ENCODE measurements around the gene TMEM88.
"Not testable (repeated sequence)": the region's sequence is repeated elsewhere in the genome, so short reads cannot be mapped to it uniquely, and the experiment has no call there.

TMEM88 gene, protein sequence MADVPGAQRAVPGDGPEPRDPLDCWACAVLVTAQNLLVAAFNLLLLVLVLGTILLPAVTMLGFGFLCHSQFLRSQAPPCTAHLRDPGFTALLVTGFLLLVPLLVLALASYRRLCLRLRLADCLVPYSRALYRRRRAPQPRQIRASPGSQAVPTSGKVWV

DNA sequence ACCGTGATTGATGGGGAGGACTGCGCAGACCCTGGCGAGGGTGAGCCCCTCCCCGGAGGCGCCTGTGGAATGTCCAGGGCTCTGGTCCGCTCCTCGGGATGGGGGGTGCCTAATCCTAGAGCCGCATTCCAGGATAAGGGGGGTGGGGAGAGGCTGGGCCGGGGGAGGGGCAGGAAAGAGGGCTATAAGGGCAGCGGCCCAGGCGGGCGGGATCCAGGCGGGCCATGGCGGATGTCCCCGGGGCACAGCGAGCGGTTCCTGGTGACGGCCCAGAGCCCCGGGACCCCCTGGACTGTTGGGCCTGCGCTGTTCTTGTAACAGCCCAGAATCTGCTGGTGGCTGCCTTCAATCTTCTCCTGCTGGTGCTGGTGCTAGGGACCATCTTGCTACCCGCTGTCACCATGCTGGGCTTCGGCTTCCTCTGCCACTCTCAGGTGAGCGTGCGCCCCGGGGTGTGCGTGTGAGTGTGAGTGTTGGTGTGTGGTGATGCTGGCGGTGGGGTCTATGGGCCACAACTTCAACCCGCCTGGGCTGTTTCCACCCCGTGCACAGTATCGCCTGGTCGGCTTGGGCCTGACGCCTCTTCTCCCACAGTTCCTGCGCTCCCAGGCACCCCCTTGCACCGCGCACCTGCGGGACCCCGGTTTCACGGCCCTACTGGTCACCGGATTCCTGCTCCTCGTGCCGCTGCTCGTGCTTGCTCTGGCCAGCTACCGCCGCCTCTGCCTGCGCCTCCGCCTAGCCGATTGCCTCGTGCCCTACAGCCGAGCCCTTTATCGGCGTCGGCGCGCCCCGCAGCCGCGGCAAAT lies at the start of gene TMEM88:
TMEM88 (plus strand) TSS at position 216 of the 809 bp plus-strand sequence; CDS start at position 225, 9 bp downstream.
- DNase-seq (ENCODE audit: low read depth): no peak

DNA sequence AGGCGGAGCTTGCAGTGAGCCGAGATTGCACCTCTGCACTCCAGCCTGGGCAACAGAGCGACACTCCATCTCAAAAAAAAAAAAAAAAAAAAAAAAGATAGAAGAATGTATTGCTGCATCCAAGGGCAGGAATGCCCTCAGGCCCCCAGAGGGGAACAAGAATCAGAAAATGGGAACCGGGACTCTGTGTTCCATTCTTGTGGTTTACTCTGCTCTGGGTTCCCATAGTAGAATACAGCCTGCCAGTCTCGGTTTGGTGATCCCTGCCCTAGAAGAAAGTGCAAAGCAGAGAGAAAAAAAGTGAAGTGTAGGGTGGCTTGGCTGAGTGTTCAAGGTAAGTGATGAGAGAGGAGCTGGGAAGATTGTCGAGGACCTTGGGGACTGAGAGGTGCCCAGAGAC lies 48.3 kb upstream of the TMEM88 start:
- DNase-seq (ENCODE audit: low read depth): no peak

- DNase-seq (ENCODE audit: low read depth): no peak
Measured at GRCh38 chr17:7807206-7807605, 47.7 kb upstream of the TMEM88 start.

DNA sequence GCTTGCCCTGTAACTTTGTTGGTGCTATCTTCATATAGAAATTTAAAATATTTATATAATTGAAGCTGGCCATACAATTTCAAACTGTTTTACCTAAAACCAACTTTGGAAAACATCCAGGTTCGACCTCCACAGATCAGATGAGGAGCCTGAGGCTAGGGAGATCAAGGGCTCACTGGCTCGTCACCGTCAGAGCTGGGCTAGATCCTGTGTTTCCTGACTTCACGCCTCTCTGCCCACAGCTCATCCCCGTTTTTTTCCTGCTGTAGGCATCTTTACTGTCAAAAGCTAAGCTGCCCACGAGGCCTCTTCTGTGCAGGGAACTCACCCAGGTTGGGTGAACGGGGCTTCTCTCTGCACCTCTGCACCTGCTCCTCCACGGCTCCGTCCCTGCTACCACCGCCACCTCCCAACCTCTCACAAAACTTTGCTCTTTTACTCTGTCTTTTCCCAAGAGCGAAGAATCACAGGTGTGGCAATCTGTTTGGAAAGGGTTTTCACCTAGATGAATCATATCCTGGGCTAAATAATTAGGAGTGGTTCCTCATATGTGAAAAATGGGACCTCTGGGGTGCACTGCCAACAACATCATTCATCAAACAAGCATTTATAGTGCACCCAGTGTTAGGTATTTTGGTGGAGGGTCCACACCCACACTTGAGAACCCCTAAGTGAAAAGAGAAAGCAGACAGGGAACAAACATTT lies 45.6 kb upstream of the TMEM88 start:
- no peak for DNase-seq (ENCODE audit: low read depth)

DNA sequence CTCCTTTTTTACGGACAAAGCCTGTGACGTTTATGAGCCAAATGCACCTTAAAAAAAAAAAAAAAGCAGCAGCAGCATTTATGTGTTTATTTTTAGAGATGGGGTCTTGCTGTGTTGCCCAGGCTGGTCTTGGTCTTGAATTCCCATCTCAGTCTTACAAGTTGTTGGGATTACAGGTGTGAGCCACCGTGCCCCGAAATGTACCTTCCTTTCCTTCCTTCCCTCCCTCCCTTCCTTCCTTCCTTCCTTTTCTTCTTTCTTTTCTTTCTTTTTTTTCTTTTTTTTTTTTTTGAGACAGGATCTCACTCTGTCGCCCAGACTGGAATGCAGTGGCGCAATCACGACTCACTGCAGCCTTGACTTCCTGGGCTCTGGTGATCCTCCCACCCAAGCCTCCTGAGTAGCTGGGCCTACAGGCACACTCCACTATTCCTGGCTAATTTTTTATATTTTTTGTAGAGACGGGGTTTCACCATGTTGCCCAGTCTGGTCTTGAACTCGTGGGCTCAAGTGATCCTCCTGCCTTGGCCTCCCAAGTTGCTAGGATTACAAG lies 45.0 kb upstream of the TMEM88 start:
- not testable (repeated sequence) for DNase-seq (ENCODE audit: low read depth)

DNA sequence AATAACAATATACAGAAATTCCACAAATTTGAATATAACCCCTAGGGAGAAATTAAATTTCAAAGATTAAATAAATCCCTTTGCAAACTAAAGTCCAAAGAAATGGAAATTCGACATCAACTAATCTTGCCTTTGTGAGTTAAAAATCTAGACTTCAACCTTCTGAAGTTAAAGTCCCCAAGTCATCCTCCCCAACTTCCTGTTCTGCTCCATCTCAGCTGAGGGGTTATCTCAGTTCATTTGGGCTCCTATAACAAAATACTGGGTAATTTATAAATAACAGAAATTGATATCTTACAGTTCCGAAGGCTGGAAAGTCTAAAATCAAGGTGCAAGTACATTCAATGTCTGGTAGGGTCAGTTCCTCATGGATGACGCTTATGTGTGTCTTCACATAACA lies 43.6 kb upstream of the TMEM88 start:
- DNase-seq (ENCODE audit: low read depth): no peak

- no peak for DNase-seq (ENCODE audit: low read depth)
Measured at GRCh38 chr17:7814969-7815368, 39.9 kb upstream of the TMEM88 start.

DNA sequence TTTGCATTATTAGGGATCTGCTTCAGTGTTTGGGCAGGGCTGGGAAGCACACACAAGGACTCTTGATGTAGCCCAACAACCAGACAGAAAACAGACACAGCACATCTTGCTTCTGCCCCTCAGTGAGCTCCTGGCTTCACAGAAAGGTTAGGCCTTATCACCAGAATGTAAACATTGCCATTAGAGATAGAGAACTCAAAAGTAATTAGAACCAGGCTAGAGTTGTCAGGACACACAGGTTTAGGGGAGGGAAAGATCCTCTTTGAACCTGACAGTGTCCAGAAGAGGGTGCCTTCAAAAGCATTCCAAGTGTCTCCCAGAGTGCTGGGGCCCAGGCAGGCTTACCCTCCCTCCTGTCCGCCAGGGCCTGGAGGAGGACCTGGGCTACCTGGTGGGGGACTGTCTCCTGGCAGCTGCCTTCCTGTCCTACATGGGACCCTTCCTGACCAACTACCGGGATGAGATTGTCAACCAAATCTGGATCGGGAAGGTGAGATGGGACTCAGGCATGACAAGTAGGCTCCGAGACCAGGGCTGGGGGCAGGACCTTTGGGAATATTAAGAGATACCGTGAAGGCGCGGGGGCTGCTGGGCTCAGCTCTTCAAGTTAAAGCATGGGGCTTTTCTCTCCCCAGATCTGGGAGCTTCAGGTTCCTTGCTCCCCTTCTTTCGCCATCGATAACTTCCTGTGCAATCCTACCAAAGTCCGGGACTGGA lies 37.8 kb upstream of the TMEM88 start:
- no peak for DNase-seq (ENCODE audit: low read depth)

DNA sequence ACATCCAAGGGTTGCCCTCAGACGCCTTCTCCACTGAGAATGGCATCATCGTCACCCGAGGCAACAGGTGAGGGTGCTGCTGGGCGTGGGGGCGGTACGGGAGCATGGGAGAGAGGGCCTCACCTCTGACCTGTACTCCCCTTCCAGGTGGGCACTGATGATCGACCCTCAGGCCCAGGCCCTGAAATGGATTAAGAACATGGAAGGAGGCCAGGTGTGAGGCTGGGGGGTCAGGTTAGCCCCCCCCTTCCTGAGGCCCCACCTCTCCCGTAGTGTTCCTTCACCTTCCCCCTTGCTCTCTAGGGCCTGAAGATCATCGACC lies 37.3 kb upstream of the TMEM88 start:
- no peak for DNase-seq (ENCODE audit: low read depth)

DNA sequence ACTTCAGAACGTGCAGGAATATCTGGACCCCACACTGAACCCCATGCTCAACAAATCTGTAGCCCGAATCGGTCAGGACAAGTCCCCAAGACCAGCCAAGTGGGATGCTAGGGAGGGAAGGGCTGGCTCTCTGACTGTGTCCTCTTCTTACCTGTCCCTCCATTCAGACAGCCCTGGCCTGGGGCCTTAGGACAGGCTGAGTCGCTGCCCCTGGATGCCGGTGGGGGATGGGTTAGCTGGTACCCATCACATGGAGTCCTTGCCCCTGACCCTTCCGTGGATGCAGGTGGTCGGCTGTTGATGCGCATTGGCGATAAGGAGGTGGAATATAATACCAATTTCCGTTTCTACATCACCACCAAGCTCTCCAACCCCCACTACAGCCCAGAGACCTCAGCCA lies 36.8 kb upstream of the TMEM88 start:
- DNase-seq (ENCODE audit: low read depth): no peak

DNA sequence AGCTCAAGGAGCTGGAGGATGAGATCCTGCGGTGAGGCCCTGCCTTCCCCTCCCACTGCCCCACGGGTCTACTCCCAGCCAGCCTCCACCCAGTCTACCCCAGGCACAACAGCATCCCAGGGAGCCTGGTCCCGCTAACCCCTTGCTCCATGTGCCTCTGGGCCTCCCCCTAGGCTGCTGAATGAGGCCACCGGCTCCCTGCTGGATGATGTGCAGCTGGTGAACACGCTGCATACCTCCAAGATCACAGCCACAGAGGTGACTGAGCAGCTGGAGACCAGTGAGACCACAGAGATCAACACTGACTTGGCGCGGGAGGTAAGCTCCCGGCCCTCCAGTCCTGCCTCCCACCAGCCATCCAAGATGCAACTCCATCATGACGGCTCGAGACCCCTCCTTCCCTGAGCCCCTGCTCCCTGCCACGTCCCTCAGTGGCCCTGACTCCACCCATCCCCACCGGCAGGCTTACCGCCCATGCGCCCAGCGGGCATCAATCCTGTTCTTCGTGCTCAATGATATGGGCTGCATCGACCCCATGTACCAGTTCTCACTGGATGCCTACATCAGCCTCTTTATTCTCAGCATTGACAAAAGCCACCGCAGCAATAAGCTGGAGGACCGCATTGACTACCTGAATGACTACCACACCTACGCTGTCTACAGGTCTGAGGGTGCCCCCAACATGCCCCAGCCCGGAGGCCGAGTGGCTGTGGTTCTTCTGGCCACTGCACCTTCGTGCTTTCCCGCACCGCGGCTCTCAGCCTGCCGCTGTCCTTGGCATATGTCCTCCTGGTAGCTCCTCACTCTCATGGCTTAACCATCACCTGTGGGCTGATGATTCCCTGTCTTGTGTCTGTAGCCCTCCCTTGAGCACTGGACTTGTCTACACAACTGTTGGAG lies 35.9 kb upstream of the TMEM88 start:
- no peak for DNase-seq (ENCODE audit: low read depth)

DNA sequence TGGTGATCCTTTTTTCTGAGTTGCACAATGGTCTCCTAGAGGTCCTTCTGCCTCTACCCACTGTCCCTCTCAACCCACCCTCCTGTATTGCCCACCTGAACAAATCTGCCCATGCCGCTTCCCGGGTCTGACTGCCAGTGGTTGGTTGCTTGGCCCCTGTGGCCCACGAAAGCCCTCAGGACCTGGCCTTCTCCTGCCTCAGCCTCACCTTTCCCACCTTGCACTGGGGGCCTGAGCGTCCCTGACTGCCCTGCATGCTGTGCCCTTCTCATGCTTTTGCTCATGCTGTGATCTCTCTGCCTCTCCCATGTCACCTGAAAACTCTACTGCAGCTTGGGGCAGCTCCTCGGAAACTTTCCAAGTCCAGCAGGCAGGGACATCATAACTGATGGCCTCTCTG lies 34.6 kb upstream of the TMEM88 start:
- no peak for DNase-seq (ENCODE audit: low read depth)

- DNase-seq (ENCODE audit: low read depth): no peak
Measured at GRCh38 chr17:7822126-7822525, 32.7 kb upstream of the TMEM88 start.

DNA sequence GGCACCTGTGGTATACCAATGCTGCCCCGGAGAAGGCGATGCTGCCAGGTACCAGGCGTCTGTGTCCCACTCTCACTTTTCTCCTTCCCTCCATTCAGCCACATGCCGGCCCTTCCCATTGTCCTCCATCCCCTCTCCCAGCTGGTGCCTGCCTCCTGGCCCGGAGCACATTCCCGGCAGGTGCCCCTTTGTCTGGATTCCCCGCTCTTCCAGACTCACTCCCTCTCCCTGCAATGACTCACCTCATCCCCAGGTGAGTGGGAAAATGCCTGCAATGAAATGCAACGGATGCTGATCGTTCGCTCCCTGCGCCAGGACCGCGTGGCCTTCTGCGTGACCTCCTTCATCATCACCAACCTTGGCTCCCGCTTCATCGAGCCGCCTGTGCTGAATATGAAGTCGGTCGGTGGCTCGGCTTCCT lies 31.3 kb upstream of the TMEM88 start:
- DNase-seq (ENCODE audit: low read depth): no peak

DNA sequence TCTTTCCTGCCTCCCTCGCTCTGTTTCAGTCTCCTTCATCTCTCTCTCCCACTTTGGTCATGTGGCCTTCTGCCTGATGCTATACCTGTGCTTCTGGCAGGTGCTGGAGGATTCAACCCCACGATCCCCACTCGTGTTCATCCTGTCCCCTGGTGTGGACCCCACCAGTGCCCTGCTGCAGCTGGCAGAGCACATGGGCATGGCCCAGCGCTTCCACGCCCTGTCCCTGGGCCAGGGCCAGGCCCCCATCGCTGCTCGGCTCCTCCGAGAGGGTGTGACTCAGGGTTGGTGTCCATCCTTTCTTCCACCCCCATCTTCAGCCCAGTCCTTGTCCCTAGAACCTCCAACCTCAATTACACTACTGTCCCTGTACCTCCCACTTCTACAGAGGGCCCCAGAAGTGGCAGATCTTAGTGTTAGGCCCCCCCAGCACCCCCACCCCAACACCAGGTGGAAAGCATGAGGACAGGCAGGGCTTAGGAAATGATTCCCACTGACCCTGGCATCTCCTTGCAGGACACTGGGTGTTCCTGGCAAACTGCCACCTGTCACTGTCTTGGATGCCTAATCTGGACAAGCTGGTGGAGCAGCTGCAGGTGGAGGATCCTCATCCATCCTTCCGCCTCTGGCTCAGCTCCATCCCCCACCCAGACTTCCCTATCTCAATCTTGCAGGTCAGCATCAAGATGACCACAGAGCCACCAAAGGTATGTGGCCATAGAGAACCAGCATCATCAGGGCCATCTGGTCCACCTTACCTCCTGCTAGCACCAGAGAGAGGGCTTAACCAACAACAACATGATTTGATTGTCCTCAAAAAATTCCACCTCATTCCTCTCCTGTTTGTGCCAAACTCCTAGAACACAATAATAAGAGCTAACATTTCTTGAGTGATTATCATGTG lies 30.6 kb upstream of the TMEM88 start:
- DNase-seq (ENCODE audit: low read depth): no peak

DNA sequence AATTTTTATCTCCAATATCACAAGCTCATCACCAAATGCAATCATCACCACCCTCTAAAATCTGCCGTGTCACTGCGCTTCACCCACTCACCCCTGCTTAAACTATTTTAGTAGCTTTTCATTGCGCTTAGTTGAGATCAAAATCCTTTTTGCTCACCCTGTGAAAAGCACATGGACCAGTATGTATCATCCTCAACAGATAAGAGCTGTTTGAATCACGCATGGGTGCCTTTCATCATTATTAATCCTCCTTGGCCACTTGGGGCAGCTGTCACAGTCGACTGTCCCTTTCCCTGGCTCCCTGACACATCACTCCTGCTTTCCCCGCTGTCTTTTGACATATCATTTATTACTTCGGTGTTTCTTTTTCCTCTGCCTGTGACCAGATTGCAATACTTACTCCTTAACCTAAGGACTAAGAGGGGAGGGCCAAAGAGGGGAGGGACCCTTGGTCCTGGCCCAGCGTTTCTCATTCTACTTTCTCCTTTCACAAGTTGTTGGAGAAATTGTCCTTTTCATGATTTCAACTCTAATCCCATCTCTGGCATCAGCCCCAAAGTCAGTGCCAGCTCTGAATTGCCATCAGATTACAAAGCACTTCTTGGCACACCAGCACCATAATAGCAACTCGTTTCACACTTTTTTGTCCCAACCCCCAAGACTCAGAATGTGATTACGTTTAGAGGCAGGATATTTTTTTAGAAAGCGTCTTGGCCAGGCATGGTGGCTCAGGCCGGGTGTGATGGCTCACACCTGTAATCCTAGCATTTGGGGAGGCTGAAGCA lies 29.5 kb upstream of the TMEM88 start:
- no peak for DNase-seq (ENCODE audit: low read depth)

DNA sequence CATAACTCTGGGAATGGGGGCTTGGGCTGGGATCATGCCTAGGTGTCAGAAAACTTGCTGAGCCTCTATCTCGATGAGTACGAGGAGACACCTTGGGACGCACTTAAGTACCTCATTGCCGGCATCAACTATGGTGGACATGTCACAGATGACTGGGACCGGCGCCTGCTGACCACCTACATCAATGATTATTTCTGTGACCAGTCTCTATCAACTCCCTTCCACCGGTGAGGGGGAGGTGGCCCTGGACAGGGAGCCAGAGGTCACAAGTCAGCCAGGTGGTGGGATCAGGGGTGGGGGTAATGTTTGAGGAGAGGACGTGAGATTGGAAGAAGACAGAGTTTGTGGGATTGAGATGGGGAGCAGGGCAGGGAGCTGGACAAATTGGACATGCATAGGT lies 24.2 kb upstream of the TMEM88 start:
- no peak for DNase-seq (ENCODE audit: low read depth)

- no peak for DNase-seq (ENCODE audit: low read depth)
Measured at GRCh38 chr17:7831233-7831632, 23.6 kb upstream of the TMEM88 start.

DNA sequence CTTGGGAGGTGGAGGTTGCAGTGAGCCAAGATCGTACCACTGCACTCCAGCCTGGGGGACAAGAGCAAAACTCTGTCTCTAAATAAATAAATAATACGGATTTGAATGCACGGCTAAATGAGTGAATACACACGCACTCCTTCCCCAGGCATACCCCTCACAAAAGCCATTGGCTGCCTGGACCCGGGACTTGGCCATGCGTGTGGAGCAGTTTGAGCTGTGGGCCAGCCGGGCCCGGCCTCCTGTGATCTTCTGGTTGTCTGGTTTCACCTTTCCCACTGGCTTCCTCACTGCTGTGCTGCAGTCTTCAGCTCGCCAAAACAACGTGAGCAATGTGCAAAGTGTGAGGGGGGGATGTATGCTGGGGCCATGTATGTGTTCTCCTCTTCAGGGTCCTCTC lies 22.4 kb upstream of the TMEM88 start:
- DNase-seq (ENCODE audit: low read depth): no peak
